NB4 (cell line): ENCODE data around the gene ERICH2.
"Not testable (repeated sequence)": the region's sequence is repeated elsewhere in the genome, so short reads cannot be mapped to it uniquely, and the experiment has no call there.

Experiments used
- DNase-seq: peaks from one replicate; pipeline ENCODE4 v3.0.0; 2010; ENCODE audit warnings: low read depth
- H3K4me3 ChIP-seq: one replicate; pipeline ENCODE4 v1.5.1; 2011; ENCODE audit warnings: mild to moderate bottlenecking, low read depth, low read length, moderate library complexity
- CTCF ChIP-seq: IDR thresholded peaks from one replicate; pipeline ENCODE4 v1.5.1; 2012; ENCODE audit warnings: low read depth, low read length
- MYC ChIP-seq: IDR thresholded peaks from 2 replicates; pipeline ENCODE4 v1.6.1; 2011; ENCODE audit warnings: low read depth, low read length
- POLR2A ChIP-seq: IDR thresholded peaks from 2 replicates; pipeline ENCODE4 v1.6.1; 2011; ENCODE audit warnings: mild to moderate bottlenecking; ENCODE audit not compliant: insufficient read length; ENCODE audit errors: extremely low read depth
- TF ChIP-seq, protein P1 (sequence below): IDR thresholded peaks from 2 replicates; pipeline ENCODE4 v1.6.1; 2011; ENCODE audit warnings: low read depth, low read length

The ERICH2 gene

DNA sequence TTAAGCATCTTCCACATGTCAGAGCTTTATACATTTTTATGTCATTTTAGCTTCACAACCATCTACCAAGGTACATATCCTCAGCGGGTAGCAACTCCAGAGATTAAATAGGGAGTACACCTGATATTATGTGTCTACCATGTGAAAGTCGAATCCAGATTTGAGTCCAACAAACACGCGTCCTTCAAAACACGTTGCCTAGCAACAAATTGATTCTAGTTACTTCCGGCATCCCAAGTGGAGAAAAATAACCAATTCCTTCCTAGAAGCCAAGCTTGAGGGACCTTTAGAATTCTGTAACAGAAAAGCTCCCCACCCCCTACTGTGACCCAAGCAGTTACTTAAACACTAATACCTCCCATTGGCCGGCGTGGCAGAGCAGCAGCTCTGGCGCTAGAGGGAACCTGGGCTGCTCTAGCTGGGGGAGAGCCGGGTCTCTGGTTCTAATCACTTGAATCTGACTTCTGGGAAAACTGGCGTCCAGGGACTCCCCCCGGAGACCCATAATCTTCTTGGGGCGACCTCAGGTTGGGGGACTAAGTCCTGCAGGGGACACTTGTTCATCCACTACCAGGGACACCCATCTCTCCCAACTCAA lies at the start of gene ERICH2:
Gene ERICH2 (plus strand): TSS at position 371 of the 598 bp plus-strand sequence. CDS start 304 bp downstream, outside the sequence.
- peak within 1 kb of the TSS; percentile 86 for H3K4me3 ChIP-seq
- peak; percentile 86 for DNase-seq
- TF ChIP-seq POLR2A (peak; percentile 30), MYC (peak; percentile 25; the same call in 1 of the 2 replicates), CTCF (peak; percentile 13)
- TF ChIP-seq, protein P1, sequence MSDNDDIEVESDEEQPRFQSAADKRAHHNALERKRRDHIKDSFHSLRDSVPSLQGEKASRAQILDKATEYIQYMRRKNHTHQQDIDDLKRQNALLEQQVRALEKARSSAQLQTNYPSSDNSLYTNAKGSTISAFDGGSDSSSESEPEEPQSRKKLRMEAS: no peak

GRCh38 chr2:170721678-170722077 lies 48.5 kb upstream of the ERICH2 start:
- DNase-seq: no peak
- TF ChIP-seq MYC (no peak), CTCF (no peak), POLR2A (no peak)
- TF ChIP-seq, protein P1: no peak
- H3K4me3 ChIP-seq: no peak overlapping the region

- H3K4me3 ChIP-seq: no peak overlapping the region
- DNase-seq: no peak
- TF ChIP-seq CTCF (no peak), MYC (no peak), POLR2A (no peak)
- TF ChIP-seq, protein P1: no peak
These were observed 47.9 kb upstream of the ERICH2 start for GRCh38 chr2:170722301-170722700.

DNA sequence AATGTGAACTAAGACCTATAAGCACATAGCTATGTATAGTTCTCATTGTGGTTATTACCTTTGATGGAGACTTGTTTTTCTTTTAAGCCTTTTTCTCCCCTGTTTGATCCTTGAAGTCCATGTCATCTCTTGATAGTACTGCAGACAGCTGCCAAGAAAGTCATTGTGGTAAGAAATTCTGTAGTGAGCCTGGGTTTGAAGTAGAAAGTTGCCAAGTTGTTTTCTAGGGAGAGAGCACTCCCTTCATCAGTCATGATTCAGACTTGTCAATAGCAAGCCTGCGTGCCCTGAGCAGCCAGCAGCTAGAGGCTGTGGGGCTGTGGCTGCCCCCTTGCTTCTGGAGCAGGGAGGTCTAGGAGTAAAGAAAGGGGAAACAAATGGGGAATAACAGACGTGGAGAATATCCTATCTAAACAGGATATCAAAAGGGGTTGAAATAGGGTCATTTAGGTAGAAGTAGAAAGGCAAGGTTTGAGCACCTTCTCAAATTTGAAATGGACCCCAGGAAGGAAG lies 46.7 kb upstream of the ERICH2 start:
- H3K4me3 ChIP-seq: no peak overlapping the region
- no peak for DNase-seq
- TF ChIP-seq CTCF (no peak), POLR2A (no peak), MYC (no peak)
- TF ChIP-seq, protein P1: no peak

DNA sequence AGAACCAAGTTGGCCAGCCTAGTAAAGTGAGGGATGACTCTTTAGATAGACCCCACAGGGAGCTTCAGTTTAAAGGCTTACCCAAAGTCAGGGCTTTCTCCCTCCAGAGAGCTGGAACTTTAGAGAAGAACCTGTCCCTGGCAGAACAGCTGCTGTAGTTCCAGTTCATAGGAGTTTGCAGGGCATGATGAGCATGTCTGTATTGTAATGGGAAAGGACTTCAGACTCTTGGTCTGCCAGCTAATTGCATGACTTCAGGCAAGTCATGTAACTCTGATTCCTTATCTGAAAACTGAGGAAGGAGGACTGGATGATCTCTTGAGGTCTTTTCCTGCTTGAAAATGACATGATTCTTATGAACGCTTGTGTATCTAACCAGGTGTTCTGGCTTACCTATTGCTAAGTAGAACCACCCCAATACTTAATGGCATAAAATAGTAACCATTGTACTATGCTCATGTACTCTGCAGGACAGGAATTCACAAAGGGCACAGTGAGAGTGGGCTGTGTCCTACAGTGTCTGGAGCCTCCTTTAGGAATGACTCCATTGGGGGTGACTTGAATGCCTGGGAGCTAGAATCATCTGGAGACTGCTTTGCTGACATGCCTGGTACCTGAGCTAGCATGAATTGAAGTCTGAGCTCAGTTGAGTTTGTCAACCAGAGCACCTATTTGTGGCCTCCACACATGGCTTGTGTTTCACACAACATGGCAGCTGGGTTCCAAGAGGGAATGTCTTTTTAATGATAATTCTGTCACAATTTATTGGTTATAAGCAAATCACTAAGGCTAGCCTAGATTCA lies 36.2 kb upstream of the ERICH2 start:
- H3K4me3 ChIP-seq: no peak overlapping the region
- TF ChIP-seq POLR2A: no peak
- TF ChIP-seq, protein P1: no peak
- TF ChIP-seq MYC: no peak
- no peak for DNase-seq

GRCh38 chr2:170734601-170735000 lies 35.6 kb upstream of the ERICH2 start:
- not testable (repeated sequence) for DNase-seq, H3K4me3 ChIP-seq
